GM12878 (cell line): ENCODE results near the gene HAP1. TPM values are rescaled to one million over a fixed set of nuclear protein-coding genes. Genes with fewer than 3 reads are reported as not detected.

Source experiments
- ATAC-seq: fragments of 200-7000 bp; cut with Tn5 transposase; 3 replicates; pipeline ENCODE4 v1.9.1; 2020; ENCODE audit warnings: mild to moderate bottlenecking, moderate library complexity
- BruUV-seq: library from RNA; stranded (reverse); fragments of 400-500 nt; replicated peaks from 2 replicates; lab custom pipeline; 2021; lab: Mats Ljungman, UMichigan
- CTCF ChIA-PET: fragments of 300-600 bp; sonication (Branson Sonifier 250); formaldehyde crosslinking; extraction: SDS; loops from one replicate; lab custom pipeline; 2021; ENCODE audit warnings: inconsistent platforms; lab: Yijun Ruan, JAX
- POLR2A ChIA-PET: fragments of 350-600 bp; formaldehyde crosslinking; extraction: SDS; loops from one replicate; lab custom pipeline; 2021; ENCODE audit warnings: inconsistent platforms; lab: Charles Lee
- RAD21 ChIA-PET: fragments of 300-600 bp; sonication (Branson Sonifier 250); formaldehyde crosslinking; loops from one replicate; lab custom pipeline; 2023; ENCODE audit warnings: antibody characterized with exemption; ENCODE audit not compliant: unreplicated experiment; lab: Charles Lee
- SMC1A ChIA-PET: fragments of 300-600 bp; sonication (Branson Sonifier 250); formaldehyde crosslinking; loops from one replicate; lab custom pipeline; 2023; ENCODE audit not compliant: unreplicated experiment, uncharacterized antibody; lab: Charles Lee
- DNase-seq: peaks from one replicate; pipeline ENCODE4 v3.0.0-alpha.2; 2011; ENCODE audit warnings: low read depth, low spot score
- FAIRE-seq: peaks from 3 replicates; lab custom pipeline; 2011; peaks lifted over from hg19 to GRCh38; lab: Jason Lieb, UNC
- H2AFZ ChIP-seq: 2 replicates; pipeline ENCODE4 v1.6.0; 2011; ENCODE audit warnings: low read depth, low read length, control low read depth; ENCODE audit not compliant: control insufficient read depth
- H3K27ac ChIP-seq: 2 replicates; pipeline ENCODE4 v1.5.1; 2011; ENCODE audit warnings: control low read depth; ENCODE audit not compliant: control insufficient read depth, insufficient read depth
- H3K27me3 ChIP-seq, 2 experiments: replicated peaks in 1 of 2; 2 replicates each; pipeline versions ENCODE4 v1.6.0 to v1.6.1; 2011; ENCODE audit warnings: low read length in 1 of 2; ENCODE audit not compliant: control insufficient read depth in 2 of 2, insufficient read depth in 2 of 2
- H3K36me3 ChIP-seq, 2 experiments: 2 replicates each; pipeline ENCODE4 v1.5.1; 2011; ENCODE audit warnings: low read length in 1 of 2; ENCODE audit not compliant: control insufficient read depth in 2 of 2, insufficient read depth in 2 of 2
- H3K4me1 ChIP-seq: 2 replicates; pipeline ENCODE4 v1.6.1; 2011; ENCODE audit warnings: mild to moderate bottlenecking, low read length, moderate library complexity, mixed read lengths; ENCODE audit not compliant: control insufficient read depth, insufficient read depth
- H3K4me2 ChIP-seq: 2 replicates; pipeline ENCODE4 v1.6.0; 2011; ENCODE audit warnings: control low read depth; ENCODE audit not compliant: control insufficient read depth, insufficient read depth
- H3K4me3 ChIP-seq: fragments of 200-600 bp; sonication (generic); 2 replicates; pipeline ENCODE4 v1.5.1; 2016
- H3K79me2 ChIP-seq: 2 replicates; pipeline ENCODE4 v1.6.0; 2011; ENCODE audit warnings: low read length; ENCODE audit not compliant: control insufficient read depth, insufficient read depth
- H3K9ac ChIP-seq: 2 replicates; pipeline ENCODE4 v1.8.0; 2011; ENCODE audit warnings: low read length, control low read depth, mixed read lengths; ENCODE audit not compliant: control insufficient read depth, insufficient read depth
- H3K9me3 ChIP-seq: replicated peaks from 3 replicates; pipeline ENCODE4 v1.5.1; 2011; ENCODE audit warnings: mild to moderate bottlenecking, low read length; ENCODE audit not compliant: control insufficient read depth, insufficient read depth
- H4K20me1 ChIP-seq: 2 replicates; pipeline ENCODE4 v1.6.0; 2011; ENCODE audit not compliant: control insufficient read depth, insufficient read depth
- BRCA1 ChIP-seq: IDR thresholded peaks from 2 replicates; pipeline ENCODE4 v1.6.1; 2011; ENCODE audit warnings: low read depth, low read length, improper control_type of control experiment
- CTCF ChIP-seq, 3 experiments: IDR thresholded peaks in 2 of 3; conservative IDR thresholded peaks in 1 of 3; 2 replicates each; pipeline ENCODE4 v1.5.1; 2011; ENCODE audit warnings: low read depth in 3 of 3, low read length in 3 of 3, mild to moderate bottlenecking in 3 of 3, control low read depth in 2 of 3, moderate library complexity in 2 of 3, inconsistent platforms in 1 of 3, mixed read lengths in 1 of 3; ENCODE audit not compliant: control insufficient read depth in 2 of 3, insufficient read depth in 1 of 3; ENCODE audit errors: extremely low read depth in 1 of 3
- E2F4 ChIP-seq: IDR thresholded peaks from 2 replicates; pipeline ENCODE4 v1.6.1; 2012; ENCODE audit warnings: low read depth, low read length, improper control_type of control experiment
- HCFC1 ChIP-seq: fragments of 150-350 bp; IDR thresholded peaks from 2 replicates; pipeline ENCODE4 v1.6.1; 2014; ENCODE audit warnings: low read length
- HDAC2 ChIP-seq: fragments of 200-600 bp; sonication (generic); IDR thresholded peaks from 2 replicates; pipeline ENCODE4 v1.6.1; 2017
- JUND ChIP-seq: IDR thresholded peaks from 2 replicates; pipeline ENCODE4 v1.6.1; 2012; ENCODE audit warnings: low read depth, mild to moderate bottlenecking, low read length, improper control_type of control experiment, moderate library complexity
- MAX ChIP-seq: IDR thresholded peaks from 2 replicates; pipeline ENCODE4 v1.6.1; 2012; ENCODE audit warnings: low read depth, low read length, improper control_type of control experiment
- MTA3 ChIP-seq: IDR thresholded peaks from 2 replicates; pipeline ENCODE4 v1.6.1; 2012; ENCODE audit warnings: low read length, inconsistent platforms, borderline replicate concordance
- MYB ChIP-seq: fragments of 150-350 bp; IDR thresholded peaks from 2 replicates; pipeline ENCODE4 v1.6.1; 2014; ENCODE audit warnings: mild to moderate bottlenecking, low read depth, low read length, borderline replicate concordance
- POLR2A ChIP-seq: IDR thresholded peaks from 2 replicates; pipeline ENCODE4 v1.6.1; 2011; ENCODE audit warnings: low read depth, mild to moderate bottlenecking, low read length
- POLR2AphosphoS5 ChIP-seq: IDR thresholded peaks from 2 replicates; pipeline ENCODE4 v1.6.1; 2011; ENCODE audit warnings: mild to moderate bottlenecking, low read length, inconsistent platforms
- RUNX3 ChIP-seq: IDR thresholded peaks from 2 replicates; pipeline ENCODE4 v1.6.1; 2012; ENCODE audit warnings: low read length, inconsistent platforms
- SIX5 ChIP-seq: IDR thresholded peaks from 2 replicates; pipeline ENCODE4 v1.6.1; 2011; ENCODE audit warnings: mild to moderate bottlenecking, low read depth, low read length, moderate library complexity; ENCODE audit not compliant: severe bottlenecking
- SKIL ChIP-seq: fragments of 450-650 bp; IDR thresholded peaks from 2 replicates; pipeline ENCODE4 v1.6.1; 2017; ENCODE audit warnings: mild to moderate bottlenecking, low read depth, inconsistent platforms; ENCODE audit not compliant: poor library complexity, severe bottlenecking
- SMAD1 ChIP-seq: fragments of 450-650 bp; IDR thresholded peaks from 2 replicates; pipeline ENCODE4 v1.6.1; 2018; ENCODE audit warnings: mild to moderate bottlenecking, low read depth; ENCODE audit not compliant: partially characterized antibody
- SREBF2 ChIP-seq: IDR thresholded peaks from 2 replicates; pipeline ENCODE4 v1.6.1; 2012; ENCODE audit warnings: mild to moderate bottlenecking, low read length
- ZNF217 ChIP-seq: fragments of 450-650 bp; IDR thresholded peaks from 2 replicates; pipeline ENCODE4 v1.6.1; 2017; ENCODE audit warnings: antibody characterized with exemption, mild to moderate bottlenecking
- ZNF24 ChIP-seq: fragments of 450-650 bp; IDR thresholded peaks from 2 replicates; pipeline ENCODE4 v1.6.1; 2017; ENCODE audit warnings: antibody characterized with exemption, mild to moderate bottlenecking
- ZNF622 ChIP-seq: fragments of 450-650 bp; IDR thresholded peaks from 2 replicates; pipeline ENCODE4 v1.6.1; 2017; ENCODE audit warnings: mild to moderate bottlenecking, inconsistent platforms
- WGBS: methylation state at CpG from one replicate; pipeline ENCODE4 v1.1.6; 2016; ENCODE audit warnings: low lambda C conversion rate; ENCODE audit not compliant: insufficient replicate concordance, insufficient coverage; ENCODE audit errors: missing lambda C conversion rate; 5-methylcytosine and 5-hydroxymethylcytosine counted together
- in situ Hi-C: fragments of 300-500 bp; cut with MboI; formaldehyde crosslinking; loops from 9 replicates; pipeline ENCODE4 v1.14.3; 2018; ENCODE audit warnings: mixed read lengths
- intact Hi-C: fragments of 100-400 bp; cut with micrococcal nuclease; formaldehyde crosslinking; loops from one replicate; pipeline ENCODE4 v1.14.2; 2022; ENCODE audit not compliant: unreplicated experiment
- polyA plus RNA-seq, 11 experiments: library from polyadenylated mRNA; depleted of rRNA in 4 of 11; unstranded in 6 of 11; stranded (reverse) in 5 of 11; fragments of >200 nt; fragmentation: Nextera tagmentation in 4 of 11; fragmentation: Illumina TruSeq in 1 of 11; extraction: Ambion mirVana in 4 of 11; extraction: Trizol in 1 of 11; gene quantifications; 1 replicate in 1 of 11; 2 replicates in 10 of 11; pipeline versions ENCODE4 v1.2.1 to v1.2.3, GENCODE V29; 2011 to 2016; ENCODE audit warnings: inconsistent platforms in 2 of 11, missing spikeins in 2 of 11, low read depth in 1 of 11
- total RNA-seq, 4 experiments: library from RNA; depleted of rRNA in 3 of 4; stranded (reverse); fragments of >200 nt in 3 of 4; fragmentation: Illumina TruSeq in 1 of 4; extraction: Trizol in 1 of 4; gene quantifications; 2 replicates each; pipeline versions ENCODE4 v1.2.1 to v1.2.3, GENCODE V29; 2013 to 2021

HAP1 gene
- total and polyA plus RNA-seq, 10 of the 15 experiments (the other 5 are each of a cell fraction or from before 2014, with no cell fraction given) = not detected

GRCh38 chr17:41737680-41738023 lies 3.2 kb upstream of the HAP1 start (continued):
- TF ChIP-seq SKIL = no peak
- TF ChIP-seq ZNF217 = no peak

GRCh38 chr17:41736983-41737679 lies 2.7 kb upstream of the HAP1 start:
- SMC1A ChIA-PET = interaction anchor here (1.0 to 1.4 kb wide), 4 partner anchors 49 to 71 kb away, joined by 3 to 9 read pairs (median 4); partner anchors contain the start of gene JUP
- no peak for TF ChIP-seq E2F4
- no peak for TF ChIP-seq POLR2AphosphoS5
- no peak for TF ChIP-seq HCFC1
- no peak for TF ChIP-seq CTCF (IDR thresholded peaks at IDR 0.05 in 2 of 3, conservative IDR thresholded peaks at IDR 0.05 in 1 of 3; ENCODE audit: control insufficient read depth in 2 of 3, extremely low read depth in 1 of 3, insufficient read depth in 1 of 3, low read depth in 3 of 3, low read length in 3 of 3)
- TF ChIP-seq MTA3 = no peak
- TF ChIP-seq ZNF622 = no peak
- no peak for TF ChIP-seq SREBF2
- TF ChIP-seq RUNX3 = no peak
- TF ChIP-seq POLR2A = no peak
- TF ChIP-seq SIX5 = no peak
- no peak for TF ChIP-seq HDAC2
- no peak for TF ChIP-seq MAX
- TF ChIP-seq SMAD1 = no peak
- no peak for TF ChIP-seq MYB
- no peak for TF ChIP-seq ZNF24
- no peak for TF ChIP-seq BRCA1
- no peak for TF ChIP-seq JUND

More at GRCh38 chr17:41736983-41737679, 2.7 kb upstream of the HAP1 start:
- in situ Hi-C loops = no loop called here
- H3K9ac ChIP-seq = no peak overlapping the region
- FAIRE-seq = no peak
- no peaks in the 10 kb centered on the region for H3K9me3 ChIP-seq
- no peaks in the 10 kb centered on the region for H4K20me1 ChIP-seq
- intact Hi-C loops = no loop called here
- DNase-seq = no peak
- no peak overlapping the region for H3K4me3 ChIP-seq
- no peaks in the 10 kb centered on the region for H3K79me2 ChIP-seq
- WGBS = 34% methylated on average over 14 of the region's 17 CpGs
- no peak overlapping the region for H3K4me2 ChIP-seq
- ChIA-PET POLR2A (no interaction called here), RAD21 (interaction anchor here (1.2 to 2.2 kb wide), 5 partner anchors 48 to 64 kb away, joined by 3 to 12 read pairs (median 4); partner anchors contain the start of gene JUP), CTCF (interaction anchor here (0.6 to 3.2 kb wide), 19 partner anchors 9 to 379 kb away, joined by 3 to 25 read pairs (median 4); partner anchors contain the start of gene JUP)
- H3K36me3 ChIP-seq = no peaks in the 10 kb centered on the region
- H2AFZ ChIP-seq = no peak overlapping the region
- ATAC-seq = no peak
- peaks cover 8 to 10% of the 10 kb centered on the region in 2 experiments; a peak in 3 of 4 replicates for H3K27me3 ChIP-seq
- BruUV-seq = no TSS peak
- peaks cover 3% of the 10 kb centered on the region; the same call in 1 of the 2 replicates for H3K4me1 ChIP-seq
- no peak overlapping the region for H3K27ac ChIP-seq
